Lower lobe of right lung (tissue), 2 donors: ENCODE measurements around the gene POLK. TPM values are rescaled to one million over a fixed set of nuclear protein-coding genes. Genes with fewer than 3 reads are reported as not detected.
"Not testable (repeated sequence)": the region's sequence is repeated elsewhere in the genome, so short reads cannot be mapped to it uniquely, and the experiment has no call there.

ENCODE experiments used
- ATAC-seq, 2 donors: fragments of 200-7000 bp; cut with Tn5 transposase; one replicate each; pipeline ENCODE4 v1.9.1; 2020 to 2022; ENCODE audit warnings: mild to moderate bottlenecking in 2 of 2, moderate library complexity in 2 of 2
- DNase-seq: peaks from one replicate; pipeline ENCODE4 v3.0.0-alpha.2; 2020
- H3K27ac ChIP-seq: fragments of 200-600 bp; one replicate; pipeline ENCODE4 v1.8.0; 2022
- H3K27me3 ChIP-seq: fragments of 200-600 bp; one replicate; pipeline ENCODE4 v1.8.0; 2022; ENCODE audit warnings: low read depth
- H3K36me3 ChIP-seq: fragments of 200-600 bp; one replicate; pipeline ENCODE4 v1.8.0; 2022; ENCODE audit warnings: mild to moderate bottlenecking
- H3K4me1 ChIP-seq: fragments of 200-600 bp; one replicate; pipeline ENCODE4 v1.8.0; 2022
- H3K4me3 ChIP-seq: fragments of 200-600 bp; one replicate; pipeline ENCODE4 v1.8.0; 2022; ENCODE audit warnings: mild to moderate bottlenecking
- H3K9me3 ChIP-seq: fragments of 200-600 bp; one replicate; pipeline ENCODE4 v1.8.0; 2022
- CTCF ChIP-seq: fragments of 200-600 bp; IDR thresholded peaks from one replicate; pipeline ENCODE4 v1.8.0; 2022; ENCODE audit warnings: antibody characterized with exemption, mild to moderate bottlenecking
- intact Hi-C: fragments of 100-400 bp; cut with DNase I; formaldehyde crosslinking; loops from one replicate; pipeline ENCODE4 v1.11.0; 2022
- total RNA-seq: library from RNA; stranded (reverse); fragmentation: NEBNext Ultra II Directional; extraction: Animal tissue kit (Norgen Biotek cat#: 25700); gene quantifications from one replicate; pipeline ENCODE4 v1.2.1, GENCODE V29; 2021
- donor health status: DM: no; HTN: yes; CAD: no; lungs with severe emphysema.

POLK gene
- total RNA-seq, 1 donor from 2014 or later = 39.6 TPM

- intact Hi-C loops = no loop called here
- Histone ChIP-seq H3K27ac (no peak overlapping the region), H3K36me3 (no peaks in the 10 kb centered on the region), H3K4me3 (no peak overlapping the region), H3K27me3 (no peaks in the 10 kb centered on the region), H3K4me1 (no peaks in the 10 kb centered on the region), H3K9me3 (peaks cover 19% of the 10 kb centered on the region)
- ATAC-seq = no peak
- TF ChIP-seq CTCF = no peak
- no peak for DNase-seq
Observed at GRCh38 chr5:75482482-75482881, 29.2 kb upstream of the POLK start.

GRCh38 chr5:75484605-75485004 is 27.1 kb upstream of the POLK start:
- Histone ChIP-seq H3K27me3 (no peaks in the 10 kb centered on the region), H3K36me3 (no peaks in the 10 kb centered on the region), H3K9me3 (peaks cover 22% of the 10 kb centered on the region), H3K4me3 (no peak overlapping the region), H3K4me1 (no peaks in the 10 kb centered on the region), H3K27ac (no peak overlapping the region)
- no peak for TF ChIP-seq CTCF
- DNase-seq = no peak
- ATAC-seq = no peak
- intact Hi-C loops = no loop called here

GRCh38 chr5:75489847-75490246 is 21.8 kb upstream of the POLK start:
- Histone ChIP-seq H3K36me3 (peaks cover 15% of the 10 kb centered on the region), H3K9me3 (peaks cover 22% of the 10 kb centered on the region)
- H3K4me1 ChIP-seq, H3K27me3 ChIP-seq, H3K4me3 ChIP-seq, intact Hi-C loops, H3K27ac ChIP-seq, DNase-seq, ATAC-seq: not testable (repeated sequence)

GRCh38 chr5:75491621-75492020 is 20.1 kb upstream of the POLK start:
- DNase-seq (no peak), ATAC-seq (no peak)
- Histone ChIP-seq H3K4me3 (no peak overlapping the region), H3K36me3 (peaks cover 15% of the 10 kb centered on the region), H3K27me3 (no peaks in the 10 kb centered on the region), H3K9me3 (peaks cover 11% of the 10 kb centered on the region), H3K4me1 (no peaks in the 10 kb centered on the region), H3K27ac (no peak overlapping the region)
- no peak for TF ChIP-seq CTCF
- intact Hi-C loops = no loop called here

GRCh38 chr5:75496026-75496425 is 15.7 kb upstream of the POLK start:
- Histone ChIP-seq H3K36me3 (peaks cover 31% of the 10 kb centered on the region), H3K27me3 (no peaks in the 10 kb centered on the region), H3K9me3 (no peaks in the 10 kb centered on the region), H3K4me3 (no peak overlapping the region), H3K27ac (no peak overlapping the region), H3K4me1 (no peaks in the 10 kb centered on the region)
- no peak for TF ChIP-seq CTCF
- intact Hi-C loops = no loop called here
- DNase-seq = no peak
- no peak for ATAC-seq

- ATAC-seq (no peak), DNase-seq (no peak)
- Histone ChIP-seq H3K27me3 (no peaks in the 10 kb centered on the region), H3K36me3 (peaks cover 18% of the 10 kb centered on the region), H3K4me3 (no peak overlapping the region), H3K9me3 (no peaks in the 10 kb centered on the region), H3K27ac (no peak overlapping the region), H3K4me1 (peaks cover 17% of the 10 kb centered on the region)
- TF ChIP-seq CTCF = no peak
- intact Hi-C loops = no loop called here
Observed at GRCh38 chr5:75498208-75498777, 13.4 kb upstream of the POLK start.

- not testable (repeated sequence) for H3K9me3 ChIP-seq
Observed at GRCh38 chr5:75498875-75499274, 12.8 kb upstream of the POLK start.

GRCh38 chr5:75505112-75505511 is 6.6 kb upstream of the POLK start:
- DNase-seq, H3K27me3 ChIP-seq, intact Hi-C loops, H3K27ac ChIP-seq, ATAC-seq, H3K9me3 ChIP-seq, H3K4me3 ChIP-seq: not testable (repeated sequence)
- peaks cover 33% of the 10 kb centered on the region for H3K4me1 ChIP-seq
- H3K36me3 ChIP-seq = peaks cover 16% of the 10 kb centered on the region

More at GRCh38 chr5:75498875-75499274, 12.8 kb upstream of the POLK start:
- H3K27ac ChIP-seq, H3K4me3 ChIP-seq, H3K27me3 ChIP-seq, ATAC-seq, intact Hi-C loops, DNase-seq: not testable (repeated sequence)
- Histone ChIP-seq H3K4me1 (peaks cover 17% of the 10 kb centered on the region), H3K36me3 (peaks cover 18% of the 10 kb centered on the region)
